Stimulated activated CD8-positive, alpha-beta memory T cell treated with anti-CD3 and anti-CD28 coated beads, Interleukin-4, amount 100 ng/mL, for 1 hour (primary cell): ENCODE data around the gene C1orf174.
A peak's percentile ranks its signal among the peaks of the same experiment; 100 is the strongest.

Source experiments
- DNase-seq, 2 donors: peaks; one replicate each; pipeline ENCODE4 v3.0.0-alpha.2; 2020; ENCODE audit warnings: low read depth in 2 of 2, low spot score in 1 of 2

The C1orf174 gene

GRCh38 chr1:3900150-3900968, at the start of gene C1orf174:
Gene C1orf174, minus strand, starts transcription at chr1:3900272. Its CDS starts 86 bp downstream, at chr1:3900186.
- peak; percentile 79 to 90 for DNase-seq

- DNase-seq: no peak
Observed at GRCh38 chr1:3948344-3948743, 48.3 kb upstream of the C1orf174 start.

GRCh38 chr1:3945916-3946840, 46.1 kb upstream of the C1orf174 start:
- DNase-seq: no peak

GRCh38 chr1:3945222-3945621, 45.1 kb upstream of the C1orf174 start:
- DNase-seq: no peak

GRCh38 chr1:3944578-3945125, 44.6 kb upstream of the C1orf174 start:
- DNase-seq: no peak

GRCh38 chr1:3943806-3944577, 43.9 kb upstream of the C1orf174 start:
- DNase-seq: no peak

- DNase-seq: no peak
Observed at GRCh38 chr1:3943123-3943431, 43.0 kb upstream of the C1orf174 start.

GRCh38 chr1:3942416-3943122, 42.5 kb upstream of the C1orf174 start:
- DNase-seq: no peak

GRCh38 chr1:3940754-3941345, 40.8 kb upstream of the C1orf174 start:
- DNase-seq: no peak

GRCh38 chr1:3940081-3940753, 40.1 kb upstream of the C1orf174 start:
- no peak for DNase-seq

GRCh38 chr1:3939242-3940080, 39.4 kb upstream of the C1orf174 start:
- DNase-seq: no peak

GRCh38 chr1:3932156-3932919, 32.3 kb upstream of the C1orf174 start:
- no peak for DNase-seq

GRCh38 chr1:3931007-3931912, 31.2 kb upstream of the C1orf174 start:
- no peak for DNase-seq

- no peak for DNase-seq
Observed at GRCh38 chr1:3930301-3931006, 30.4 kb upstream of the C1orf174 start.

GRCh38 chr1:3929126-3929525, 29.1 kb upstream of the C1orf174 start:
- no peak for DNase-seq

GRCh38 chr1:3928586-3928985, 28.5 kb upstream of the C1orf174 start:
- no peak for DNase-seq
